22Rv1 (cell line): ENCODE data around the gene CRYGC.
"Not testable (repeated sequence)": the region's sequence is repeated elsewhere in the genome, so short reads cannot be mapped to it uniquely, and the experiment has no call there.

Experiments used
- H3K27ac ChIP-seq: fragments of 450-650 bp; 2 replicates; pipeline ENCODE4 v1.5.1; 2017
- CTCF ChIP-seq: fragments of 450-650 bp; IDR thresholded peaks from 2 replicates; pipeline ENCODE4 v1.5.1; 2017; ENCODE audit warnings: mild to moderate bottlenecking
- ZFX ChIP-seq: fragments of 450-650 bp; IDR thresholded peaks from 2 replicates; pipeline ENCODE4 v1.6.1; 2017; ENCODE audit warnings: antibody characterized with exemption, borderline replicate concordance

The CRYGC gene

GRCh38 chr2:208136716-208137094 is 7.1 kb upstream of the CRYGC start:
- no peak for TF ChIP-seq ZFX
- no peak for TF ChIP-seq CTCF
- no peak overlapping the region for H3K27ac ChIP-seq

GRCh38 chr2:208135794-208136715 is 6.4 kb upstream of the CRYGC start:
- no peak for TF ChIP-seq ZFX
- TF ChIP-seq CTCF, result no peak

GRCh38 chr2:208134928-208135586 is 5.4 kb upstream of the CRYGC start:
- TF ChIP-seq ZFX (no peak), CTCF (no peak)

More at GRCh38 chr2:208135794-208136715, 6.4 kb upstream of the CRYGC start:
- H3K27ac ChIP-seq, result no peak overlapping the region

GRCh38 chr2:208130712-208131110 is 1.1 kb upstream of the CRYGC start:
- no peak overlapping the region for H3K27ac ChIP-seq
- TF ChIP-seq ZFX (no peak), CTCF (no peak)

More at GRCh38 chr2:208134928-208135586, 5.4 kb upstream of the CRYGC start:
- no peak overlapping the region for H3K27ac ChIP-seq

- TF ChIP-seq CTCF, result no peak
- no peak for TF ChIP-seq ZFX
- no peak overlapping the region for H3K27ac ChIP-seq
Measured at GRCh38 chr2:208128136-208128535, 1.5 kb downstream of the CRYGC start.

GRCh38 chr2:208127090-208127489 is 2.5 kb downstream of the CRYGC start:
- no peak overlapping the region for H3K27ac ChIP-seq
- TF ChIP-seq CTCF (no peak), ZFX (no peak)

GRCh38 chr2:208125251-208125650 is 4.4 kb downstream of the CRYGC start:
- no peak for TF ChIP-seq ZFX
- TF ChIP-seq CTCF, result no peak
- H3K27ac ChIP-seq, result no peak overlapping the region

GRCh38 chr2:208124013-208124715 is 5.5 kb downstream of the CRYGC start, which contains the start of gene CRYGD:
Gene CRYGD, minus strand, starts transcription at chr2:208124524. Its CDS starts 51 bp downstream, at chr2:208124473.
- H3K27ac ChIP-seq, result not testable (repeated sequence)
